OCI-LY1 (cell line): Measurements from ENCODE around the gene PILRB.

ENCODE experiments used
- EZH2 ChIP-seq: fragments of 200-600 bp; sonication (generic), shearing (Covaris generic); IDR thresholded peaks from 2 replicates; pipeline ENCODE4 v1.8.0; 2017; ENCODE audit warnings: borderline replicate concordance, mixed run types, mild to moderate bottlenecking, antibody characterized with exemption, low read length, moderate library complexity, mixed read lengths
- TF ChIP-seq, protein P1 (sequence below): fragments of 200-600 bp; sonication (generic), shearing (Covaris generic); IDR thresholded peaks from 2 replicates; pipeline ENCODE4 v1.5.1; 2017; ENCODE audit warnings: mild to moderate bottlenecking, antibody characterized with exemption, low read length, moderate library complexity, mixed read lengths

GRCh38 chr7:100372256-100372655 lies 14.3 kb downstream of the PILRB start:
- TF ChIP-seq, protein P1, sequence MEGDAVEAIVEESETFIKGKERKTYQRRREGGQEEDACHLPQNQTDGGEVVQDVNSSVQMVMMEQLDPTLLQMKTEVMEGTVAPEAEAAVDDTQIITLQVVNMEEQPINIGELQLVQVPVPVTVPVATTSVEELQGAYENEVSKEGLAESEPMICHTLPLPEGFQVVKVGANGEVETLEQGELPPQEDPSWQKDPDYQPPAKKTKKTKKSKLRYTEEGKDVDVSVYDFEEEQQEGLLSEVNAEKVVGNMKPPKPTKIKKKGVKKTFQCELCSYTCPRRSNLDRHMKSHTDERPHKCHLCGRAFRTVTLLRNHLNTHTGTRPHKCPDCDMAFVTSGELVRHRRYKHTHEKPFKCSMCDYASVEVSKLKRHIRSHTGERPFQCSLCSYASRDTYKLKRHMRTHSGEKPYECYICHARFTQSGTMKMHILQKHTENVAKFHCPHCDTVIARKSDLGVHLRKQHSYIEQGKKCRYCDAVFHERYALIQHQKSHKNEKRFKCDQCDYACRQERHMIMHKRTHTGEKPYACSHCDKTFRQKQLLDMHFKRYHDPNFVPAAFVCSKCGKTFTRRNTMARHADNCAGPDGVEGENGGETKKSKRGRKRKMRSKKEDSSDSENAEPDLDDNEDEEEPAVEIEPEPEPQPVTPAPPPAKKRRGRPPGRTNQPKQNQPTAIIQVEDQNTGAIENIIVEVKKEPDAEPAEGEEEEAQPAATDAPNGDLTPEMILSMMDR = no peak
- no peak for TF ChIP-seq EZH2
